Measurements from ENCODE around the gene TRIM27.
"Not testable (repeated sequence)": the region's sequence is repeated elsewhere in the genome, so short reads cannot be mapped to it uniquely, and the experiment has no call there.

Gene TRIM27

DNA sequence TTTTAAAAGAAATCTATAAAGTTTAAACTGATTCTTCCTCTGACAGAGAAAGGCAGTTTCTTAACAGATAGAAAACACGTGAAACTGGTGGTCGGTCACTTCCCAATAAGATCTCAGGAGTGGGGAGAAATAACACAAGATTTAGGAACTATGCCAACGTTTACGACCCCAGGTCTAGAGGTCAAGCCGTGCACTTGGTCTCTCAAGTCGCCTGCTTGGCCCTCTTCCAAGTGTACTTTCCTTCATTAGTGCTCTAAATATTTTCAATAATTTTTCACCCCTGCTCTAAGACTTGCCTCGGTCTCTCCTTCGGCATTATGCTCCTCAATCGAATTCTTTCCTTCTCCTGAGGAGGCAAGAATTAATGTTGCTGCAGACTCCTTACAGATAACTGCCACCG, 61.7 kb downstream of the TRIM27 start:
- no peak for DNase-seq

DNA sequence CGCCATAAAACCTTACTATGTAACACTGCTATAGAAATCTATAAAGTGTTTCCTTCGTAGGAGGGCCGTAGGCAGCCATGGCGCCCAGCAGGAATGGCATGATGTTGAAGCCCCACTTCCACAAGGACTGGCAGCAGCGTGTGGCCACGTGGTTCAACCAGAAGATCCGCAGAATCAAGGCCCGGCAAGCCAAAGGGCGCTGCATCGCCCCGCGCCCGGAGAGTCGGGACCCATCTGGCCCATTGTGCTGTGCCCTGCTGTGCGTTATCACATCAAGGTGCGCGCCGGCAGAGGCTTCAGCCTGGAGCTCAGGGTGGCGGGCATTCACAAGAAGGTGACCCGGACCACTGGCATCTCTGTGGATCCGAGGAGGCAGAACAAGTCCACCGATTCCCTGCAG, 62.4 kb downstream of the TRIM27 start:
- DNase-seq: no peak

DNA sequence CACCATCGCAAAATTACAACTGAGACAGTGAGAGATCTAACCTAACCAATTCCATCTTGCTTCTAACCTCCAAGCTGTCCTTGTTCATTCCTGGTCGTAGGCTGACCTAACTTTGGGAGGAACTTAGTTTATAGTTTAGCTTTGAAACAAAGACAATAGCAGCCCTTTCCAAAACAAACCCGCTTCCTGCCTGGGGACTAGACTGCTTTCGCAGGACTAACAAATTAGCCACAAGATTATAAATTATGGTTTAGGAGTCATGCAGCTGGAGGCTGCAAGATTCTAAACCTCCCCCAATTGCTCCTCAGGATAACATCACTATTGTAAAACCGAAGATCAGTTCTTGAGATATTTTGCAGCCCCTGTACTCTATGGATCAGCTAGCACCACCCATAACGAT, 63.2 kb downstream of the TRIM27 start:
- DNase-seq: no peak

DNA sequence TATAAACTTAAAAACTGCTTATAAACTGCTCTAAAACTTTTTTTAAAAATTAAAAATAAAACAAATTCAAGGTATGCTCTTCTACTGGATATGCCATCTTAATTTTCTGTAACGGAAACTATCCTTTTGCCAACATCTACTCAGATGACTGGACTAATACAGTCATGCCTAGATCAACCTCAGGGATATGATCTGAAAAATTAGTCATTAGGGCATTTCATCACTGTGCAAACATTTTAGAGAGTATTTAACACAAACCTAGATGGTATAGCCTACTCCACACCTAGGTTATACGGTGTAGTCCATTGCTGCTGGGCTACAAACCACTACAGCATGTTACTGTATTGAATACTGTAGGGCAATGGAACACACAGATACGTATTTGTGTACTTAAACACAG, 64.8 kb downstream of the TRIM27 start:
- DNase-seq: no peak

DNA sequence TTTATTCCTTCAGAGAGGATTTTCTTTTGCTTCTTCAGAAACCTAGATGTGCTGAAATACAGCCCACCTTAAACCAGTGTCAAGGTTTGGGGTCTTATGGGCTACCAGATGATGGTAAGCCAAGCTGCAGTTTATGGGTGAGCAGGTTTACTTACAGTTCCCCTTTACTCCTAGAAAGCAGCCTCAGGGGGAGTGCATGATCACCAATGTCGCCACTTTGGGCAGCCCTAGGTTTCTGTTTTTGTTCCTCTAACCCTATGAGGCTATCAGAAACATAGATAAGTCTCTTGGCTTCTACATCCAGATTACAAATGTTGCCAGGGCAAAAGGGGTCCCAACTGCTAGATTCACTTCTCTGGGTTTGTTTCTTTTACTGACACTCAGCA, 67.2 kb downstream of the TRIM27 start:
- DNase-seq: no peak

DNA sequence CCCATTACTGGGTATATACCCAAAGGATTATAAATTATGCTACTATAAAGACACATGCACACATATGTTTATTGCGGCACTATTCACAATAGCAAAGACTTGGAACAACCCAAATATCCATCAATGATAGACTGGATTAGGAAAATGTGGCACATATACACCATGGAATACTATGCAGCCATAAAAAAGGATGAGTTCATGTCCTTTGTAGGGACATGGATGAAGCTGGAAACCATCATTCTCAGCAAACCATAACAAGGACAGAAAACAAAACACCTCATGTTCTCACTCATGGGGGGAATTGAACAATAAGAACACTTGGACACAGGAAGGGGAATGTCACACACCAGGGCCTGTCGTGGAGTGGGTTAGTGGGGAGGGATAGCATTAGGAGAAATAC, 69.4 kb downstream of the TRIM27 start:
- not testable (repeated sequence) for DNase-seq

Measured in activated CD4-positive, alpha-beta T cell treated with anti-CD3 and anti-CD28 coated beads for 4 hours (primary cell).